Astrocyte (in vitro differentiated cells and primary cell): Measurements from ENCODE around the gene FOXL3. TPM values are rescaled to one million over a fixed set of nuclear protein-coding genes. Genes with fewer than 3 reads are reported as not detected.

Experiments used
- DNase-seq: peaks from one replicate; pipeline ENCODE4 v3.0.0-alpha.2; 2010; ENCODE audit warnings: low read depth
- FAIRE-seq: peaks from 2 replicates; lab custom pipeline; 2011; peaks lifted over from hg19 to GRCh38; lab: Jason Lieb, UNC
- H2AFZ ChIP-seq: 2 replicates; pipeline ENCODE4 v1.6.0; 2012; ENCODE audit warnings: low read depth, low read length, inconsistent platforms
- H3K27ac ChIP-seq: 2 replicates; pipeline ENCODE4 v1.5.1; 2011; ENCODE audit warnings: low read depth, low read length, inconsistent platforms
- H3K27me3 ChIP-seq: 2 replicates; pipeline ENCODE4 v1.6.0; 2011; ENCODE audit warnings: low read length, inconsistent platforms; ENCODE audit not compliant: insufficient read depth
- H3K36me3 ChIP-seq: 2 replicates; pipeline ENCODE4 v1.5.1; 2011; ENCODE audit warnings: low read length, inconsistent platforms; ENCODE audit not compliant: insufficient read depth
- H3K4me1 ChIP-seq: 2 replicates; pipeline ENCODE4 v1.5.1; 2011; ENCODE audit warnings: low read length, inconsistent platforms; ENCODE audit not compliant: insufficient read depth
- H3K4me2 ChIP-seq: 2 replicates; pipeline ENCODE4 v1.6.0; 2012; ENCODE audit warnings: low read length, inconsistent platforms
- H3K4me3 ChIP-seq: 2 replicates; pipeline ENCODE4 v1.5.1; 2011; ENCODE audit warnings: low read depth, mild to moderate bottlenecking, low read length, inconsistent platforms; ENCODE audit not compliant: insufficient read depth
- H3K79me2 ChIP-seq: 2 replicates; pipeline ENCODE4 v1.6.0; 2012; ENCODE audit warnings: mild to moderate bottlenecking, low read length, inconsistent platforms; ENCODE audit not compliant: insufficient read depth
- H3K9ac ChIP-seq: 2 replicates; pipeline ENCODE4 v1.6.0; 2012; ENCODE audit warnings: mild to moderate bottlenecking, low read length, inconsistent platforms
- H3K9me3 ChIP-seq: 2 replicates; pipeline ENCODE4 v1.5.1; 2012; ENCODE audit warnings: low read depth, mild to moderate bottlenecking, low read length, inconsistent platforms; ENCODE audit not compliant: insufficient read depth
- H4K20me1 ChIP-seq: 2 replicates; pipeline ENCODE4 v1.6.0; 2012; ENCODE audit warnings: low read length, inconsistent platforms; ENCODE audit not compliant: insufficient read depth
- H3K27ac Mint-ChIP-seq: one replicate; pipeline ENCODE4 v1.8.0; 2021; ENCODE audit warnings: mild to moderate bottlenecking, mixed read lengths; ENCODE audit not compliant: unreplicated experiment
- H3K27me3 Mint-ChIP-seq: one replicate; pipeline ENCODE4 v1.8.0; 2021; ENCODE audit warnings: low read depth, mixed read lengths; ENCODE audit not compliant: unreplicated experiment
- H3K36me3 Mint-ChIP-seq: one replicate; pipeline ENCODE4 v1.8.0; 2021; ENCODE audit warnings: low read depth, mixed read lengths; ENCODE audit not compliant: unreplicated experiment
- H3K4me1 Mint-ChIP-seq: one replicate; pipeline ENCODE4 v1.8.0; 2021; ENCODE audit warnings: low read depth, mixed read lengths; ENCODE audit not compliant: unreplicated experiment
- H3K4me3 Mint-ChIP-seq: one replicate; pipeline ENCODE4 v1.8.0; 2021; ENCODE audit warnings: mild to moderate bottlenecking, moderate library complexity, mixed read lengths; ENCODE audit not compliant: unreplicated experiment
- H3K9me3 Mint-ChIP-seq: one replicate; pipeline ENCODE4 v1.8.0; 2021; ENCODE audit warnings: mild to moderate bottlenecking, mixed read lengths; ENCODE audit not compliant: unreplicated experiment
- CTCF ChIP-seq: IDR thresholded peaks from 2 replicates; pipeline ENCODE4 v1.5.1; 2011; ENCODE audit warnings: low read depth, mild to moderate bottlenecking, inconsistent platforms, low read length, moderate library complexity; ENCODE audit not compliant: insufficient read depth
- EZH2 ChIP-seq: IDR thresholded peaks from 2 replicates; pipeline ENCODE4 v1.6.1; 2012; ENCODE audit warnings: mild to moderate bottlenecking, low read length, inconsistent platforms; ENCODE audit not compliant: insufficient read depth
- total RNA-seq: library from RNA; stranded (reverse); gene quantifications from 2 replicates; pipeline ENCODE4 v1.2.1, GENCODE V29; 2021

Gene FOXL3
- total RNA-seq, 1 donor from 2014 or later: not detected

- Histone ChIP-seq H3K79me2 (no peaks in the 10 kb centered on the region), H3K27ac (no peak overlapping the region), H3K36me3 (peaks cover 2% of the 10 kb centered on the region), H3K27me3 (no peaks in the 10 kb centered on the region), H3K4me1 (no peaks in the 10 kb centered on the region), H3K9me3 (no peaks in the 10 kb centered on the region), H4K20me1 (peaks cover 33% of the 10 kb centered on the region), H3K4me3 (no peak overlapping the region), H3K4me2 (no peak overlapping the region), H2AFZ (no peak overlapping the region), H3K9ac (no peak overlapping the region)
- H3K36me3 Mint-ChIP-seq: peaks cover 23% of the 10 kb centered on the region
- DNase-seq: no peak
- peaks cover 4% of the 10 kb centered on the region for H3K9me3 Mint-ChIP-seq
- FAIRE-seq: no peak
- H3K27ac Mint-ChIP-seq: no peak overlapping the region
- TF ChIP-seq CTCF (no peak), EZH2 (no peak)
- H3K27me3 Mint-ChIP-seq: peaks cover 5% of the 10 kb centered on the region
- H3K4me3 Mint-ChIP-seq: no peak overlapping the region
- H3K4me1 Mint-ChIP-seq: no peaks in the 10 kb centered on the region
Observed at GRCh38 chr7:252216-252965, 37.6 kb upstream of the FOXL3 start.

DNA sequence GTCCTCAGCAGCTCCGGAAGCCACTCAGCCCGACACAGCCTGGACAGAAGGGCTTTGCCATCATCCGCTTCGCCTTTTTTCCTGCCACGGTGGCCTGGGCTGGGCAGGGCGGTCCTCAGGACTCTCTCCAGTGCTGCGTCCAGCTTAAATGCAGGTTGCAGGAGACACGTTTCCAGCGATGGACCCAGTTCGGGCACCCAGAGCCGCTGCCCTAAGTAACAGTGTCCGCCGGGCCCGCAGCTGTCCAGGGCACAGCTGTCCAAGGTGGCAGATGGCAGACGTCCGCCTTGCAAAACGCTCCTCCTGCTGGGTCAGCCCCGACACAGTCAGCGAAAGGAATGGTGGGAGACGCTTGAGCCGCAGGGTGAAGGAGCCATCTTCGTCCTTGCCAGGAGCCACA lies 37.0 kb upstream of the FOXL3 start:
- Mint-ChIP-seq H3K4me3 (no peak overlapping the region), H3K27me3 (peaks cover 5% of the 10 kb centered on the region), H3K9me3 (peaks cover 4% of the 10 kb centered on the region), H3K36me3 (peaks cover 23% of the 10 kb centered on the region), H3K27ac (no peak overlapping the region), H3K4me1 (no peaks in the 10 kb centered on the region)
- TF ChIP-seq CTCF (no peak), EZH2 (no peak)
- Histone ChIP-seq H3K4me2 (no peak overlapping the region), H3K36me3 (peaks cover 2% of the 10 kb centered on the region), H3K27me3 (no peaks in the 10 kb centered on the region), H3K79me2 (no peaks in the 10 kb centered on the region), H4K20me1 (peaks cover 33% of the 10 kb centered on the region), H3K27ac (no peak overlapping the region), H3K4me1 (no peaks in the 10 kb centered on the region), H3K9me3 (no peaks in the 10 kb centered on the region), H3K4me3 (no peak overlapping the region), H3K9ac (no peak overlapping the region), H2AFZ (no peak overlapping the region)
- DNase-seq: no peak
- no peak for FAIRE-seq
